Fibroblast of lung (primary cell): ENCODE measurements around the gene LPCAT1. TPM values are rescaled to one million over a fixed set of nuclear protein-coding genes. Genes with fewer than 3 reads are reported as not detected.
"Not testable (repeated sequence)": the region's sequence is repeated elsewhere in the genome, so short reads cannot be mapped to it uniquely, and the experiment has no call there.

ENCODE experiments used
- DNase-seq, 2 donors: peaks; one replicate each; pipeline versions ENCODE4 v3.0.0 to v3.0.0-alpha.2; 2010; ENCODE audit warnings: low read depth in 2 of 2
- H2AFZ ChIP-seq: 2 replicates; pipeline ENCODE4 v1.5.1; 2012; ENCODE audit warnings: low read length, control low read depth, inconsistent platforms
- H3K27ac ChIP-seq: 2 replicates; pipeline ENCODE4 v1.5.1; 2011; ENCODE audit warnings: low read length, control low read depth; ENCODE audit not compliant: insufficient read depth
- H3K27me3 ChIP-seq: 2 replicates; pipeline ENCODE4 v1.5.1; 2011; ENCODE audit warnings: mild to moderate bottlenecking, low read length; ENCODE audit not compliant: control insufficient read depth, insufficient read depth
- H3K36me3 ChIP-seq: 2 replicates; pipeline ENCODE4 v1.5.1; 2011; ENCODE audit warnings: low read length; ENCODE audit not compliant: control insufficient read depth, insufficient read depth
- H3K4me1 ChIP-seq: 2 replicates; pipeline ENCODE4 v1.5.1; 2011; ENCODE audit warnings: low read length; ENCODE audit not compliant: control insufficient read depth, insufficient read depth; ENCODE audit errors: extremely low read depth
- H3K4me2 ChIP-seq: 2 replicates; pipeline ENCODE4 v1.5.1; 2011; ENCODE audit warnings: low read length, control low read depth; ENCODE audit not compliant: insufficient read depth; ENCODE audit errors: extremely low read depth
- H3K4me3 ChIP-seq, 4 experiments: fragments of 200-600 bp in 1 of 4; sonication (generic) in 1 of 4; replicated peaks in 1 of 4; 2 replicates each; pipeline ENCODE4 v1.5.1; 2011 to 2016; ENCODE audit warnings: low read length in 4 of 4, low read depth in 3 of 4, mild to moderate bottlenecking in 3 of 4, control low read depth in 2 of 4, inconsistent platforms in 1 of 4, mixed read lengths in 1 of 4; ENCODE audit not compliant: insufficient read depth in 1 of 4; ENCODE audit errors: control extremely low read depth in 1 of 4
- H3K79me2 ChIP-seq: 2 replicates; pipeline ENCODE4 v1.5.1; 2012; ENCODE audit warnings: mild to moderate bottlenecking, low read length, inconsistent platforms; ENCODE audit not compliant: control insufficient read depth, insufficient read depth
- H3K9ac ChIP-seq: 2 replicates; pipeline ENCODE4 v1.5.1; 2011; ENCODE audit warnings: mild to moderate bottlenecking, low read length, control low read depth; ENCODE audit not compliant: insufficient read depth
- H3K9me3 ChIP-seq: 2 replicates; pipeline ENCODE4 v1.5.1; 2012; ENCODE audit warnings: low read depth, low read length; ENCODE audit not compliant: control insufficient read depth, insufficient read depth
- H4K20me1 ChIP-seq: 2 replicates; pipeline ENCODE4 v1.5.1; 2011; ENCODE audit warnings: low read length; ENCODE audit not compliant: control insufficient read depth, insufficient read depth; ENCODE audit errors: extremely low read depth
- CTCF ChIP-seq, 2 donors: IDR thresholded peaks in 1 of 2; conservative IDR thresholded peaks in 1 of 2; 1 replicate in 1 of 2; 2 replicates in 1 of 2; pipeline ENCODE4 v1.5.1; 2011 to 2012; ENCODE audit warnings: low read length in 2 of 2, control low read depth in 1 of 2, inconsistent platforms in 1 of 2, low read depth in 1 of 2, mild to moderate bottlenecking in 1 of 2
- EZH2 ChIP-seq: IDR thresholded peaks from 2 replicates; pipeline ENCODE4 v1.5.1; 2012; ENCODE audit warnings: low read length, control low read depth, mild to moderate bottlenecking; ENCODE audit errors: missing control alignments
- polyA minus RNA-seq: library from RNA; depleted of rRNA, polyadenylated mRNA; stranded (reverse); fragments of >200 nt; gene quantifications from 2 replicates; pipeline ENCODE4 v1.2.3, GENCODE V29; 2011; ENCODE audit warnings: low replicate concordance
- polyA plus RNA-seq, 2 donors: library from polyadenylated mRNA; depleted of rRNA in 1 of 2; stranded (reverse) in 1 of 2; unstranded in 1 of 2; fragments of >200 nt; gene quantifications; 2 replicates each; pipeline ENCODE4 v1.2.1, GENCODE V29; 2011 to 2012; ENCODE audit warnings: missing spikeins in 1 of 2
- total RNA-seq: library from RNA; depleted of rRNA; stranded (reverse); fragments of >200 nt; gene quantifications from 2 replicates; pipeline ENCODE4 v1.2.1, GENCODE V29; 2014

The LPCAT1 gene
- total RNA-seq (62.1 and 65.2 TPM in 2 replicates), polyA plus RNA-seq (50.8 and 90.7 TPM in 2 replicates), polyA minus RNA-seq (15.9 and 36.0 TPM in 2 replicates)
- polyA plus RNA-seq (2012): 31.1 and 50.1 TPM in 2 replicates

- peaks cover 10% of the 10 kb centered on the region for H3K4me1 ChIP-seq
- H4K20me1 ChIP-seq: peaks cover 4% of the 10 kb centered on the region
- peak within 1 kb of the TSS; percentile 2 for H2AFZ ChIP-seq
- peaks cover 40% of the 10 kb centered on the region for H3K79me2 ChIP-seq
- no peaks in the 10 kb centered on the region for H3K9me3 ChIP-seq
- H3K4me3 ChIP-seq: peak within 1 kb of the TSS; percentile 72 to 86 (median 81)
- no peaks in the 10 kb centered on the region for H3K27me3 ChIP-seq
- H3K4me2 ChIP-seq: peak within 1 kb of the TSS; percentile 85
- H3K27ac ChIP-seq: peak within 1 kb of the TSS; percentile 81
- H3K9ac ChIP-seq: peak within 1 kb of the TSS; percentile 82
- peak; percentile 63 to 68 for DNase-seq
- peaks cover 7% of the 10 kb centered on the region for H3K36me3 ChIP-seq
- TF ChIP-seq EZH2: no peak
- TF ChIP-seq CTCF (conservative IDR thresholded peaks at IDR 0.05 in 1 of 2, IDR thresholded peaks at IDR 0.05 in 1 of 2; ENCODE audit: low read depth in 1 of 2, low read length in 2 of 2): no peak
These were observed at the start of gene LPCAT1 for GRCh38 chr5:1523793-1524480. LPCAT1 (minus strand) TSS chr5:1523960; CDS start chr5:1523844, 116 bp downstream.

- H3K36me3 ChIP-seq, H3K9ac ChIP-seq, H3K4me1 ChIP-seq, H3K27me3 ChIP-seq, H4K20me1 ChIP-seq, H3K4me2 ChIP-seq, H3K79me2 ChIP-seq, H3K9me3 ChIP-seq, H3K27ac ChIP-seq, DNase-seq, H2AFZ ChIP-seq, H3K4me3 ChIP-seq: not testable (repeated sequence)
These were observed 48.1 kb upstream of the LPCAT1 start for GRCh38 chr5:1571875-1572274.

- Histone ChIP-seq H3K27ac (no peak overlapping the region), H2AFZ (no peak overlapping the region), H3K4me3 (no peak overlapping the region), H3K36me3 (no peaks in the 10 kb centered on the region), H3K9me3 (no peaks in the 10 kb centered on the region), H3K27me3 (no peaks in the 10 kb centered on the region), H3K79me2 (no peaks in the 10 kb centered on the region), H3K4me2 (no peak overlapping the region), H3K4me1 (peaks cover 8% of the 10 kb centered on the region), H3K9ac (no peak overlapping the region), H4K20me1 (no peaks in the 10 kb centered on the region)
- DNase-seq: no peak
- TF ChIP-seq CTCF (conservative IDR thresholded peaks at IDR 0.05 in 1 of 2, IDR thresholded peaks at IDR 0.05 in 1 of 2; ENCODE audit: low read depth in 1 of 2, low read length in 2 of 2): no peak
- no peak for TF ChIP-seq EZH2
These were observed 47.2 kb upstream of the LPCAT1 start for GRCh38 chr5:1570975-1571374.
